SK-N-SH (cell line): ENCODE measurements around the gene DMD. TPM values are rescaled to one million over a fixed set of nuclear protein-coding genes. Genes with fewer than 3 reads are reported as not detected.

Experiments used
- CTCF ChIA-PET: fragments of 300-600, 350-600 bp; formaldehyde crosslinking; extraction: SDS; loops from one replicate; lab custom pipeline; 2021; lab: Yijun Ruan, JAX
- POLR2A ChIA-PET: fragments of 350-600 bp; sonication (Branson Sonifier 250); formaldehyde crosslinking; extraction: SDS; loops from one replicate; lab custom pipeline; 2020; ENCODE audit warnings: antibody characterized with exemption, inconsistent platforms; lab: Yijun Ruan, JAX
- DNase-seq: peaks from one replicate; pipeline ENCODE4 v3.0.0; 2012
- H2AFZ ChIP-seq: fragments of 200-600 bp; sonication (generic); 2 replicates; pipeline ENCODE4 v1.8.1; 2016; ENCODE audit warnings: antibody characterized with exemption, mild to moderate bottlenecking, low read depth
- H3F3A ChIP-seq: fragments of 200-600 bp; sonication (generic); replicated peaks from 2 replicates; pipeline ENCODE3; 2016; ENCODE audit warnings: antibody characterized with exemption, mild to moderate bottlenecking; ENCODE audit not compliant: insufficient read depth
- H3K27ac ChIP-seq, 2 experiments: fragments of 200-500 bp in 1 of 2; fragments of 200-600 bp in 1 of 2; sonication (Bioruptor generic) in 1 of 2; sonication (generic), shearing (Covaris generic) in 1 of 2; 2 replicates each; pipeline versions ENCODE4 v1.5.1 to v1.6.1; 2014 to 2016; ENCODE audit warnings: low read depth in 2 of 2, inconsistent platforms in 1 of 2, low read length in 1 of 2, mild to moderate bottlenecking in 1 of 2, mixed read lengths in 1 of 2
- H3K27me3 ChIP-seq: fragments of 200-600 bp; sonication (generic), shearing (Covaris generic); 2 replicates; pipeline ENCODE4 v1.6.1; 2016; ENCODE audit warnings: mixed run types; ENCODE audit not compliant: insufficient read depth
- H3K36me3 ChIP-seq, 2 experiments: fragments of 200-500 bp in 1 of 2; fragments of 200-600 bp in 1 of 2; sonication (Bioruptor generic) in 1 of 2; sonication (generic) in 1 of 2; replicated peaks in 1 of 2; 2 replicates each; pipeline versions ENCODE3 to v1.5.1; 2014 to 2016; ENCODE audit warnings: low read length in 1 of 2, mild to moderate bottlenecking in 1 of 2; ENCODE audit not compliant: insufficient read depth in 2 of 2, control insufficient read depth in 1 of 2
- H3K4me1 ChIP-seq, 2 experiments: fragments of 200-500 bp in 1 of 2; fragments of 200-600 bp in 1 of 2; sonication (Bioruptor generic) in 1 of 2; sonication (generic), shearing (Covaris generic) in 1 of 2; 2 replicates each; pipeline versions ENCODE4 v1.5.1 to v1.6.1; 2014 to 2016; ENCODE audit warnings: low read depth in 1 of 2, low read length in 1 of 2, mixed run types in 1 of 2; ENCODE audit not compliant: insufficient read depth in 2 of 2, control insufficient read depth in 1 of 2
- H3K4me2 ChIP-seq: fragments of 200-600 bp; sonication (generic), shearing (Covaris generic); 2 replicates; pipeline ENCODE4 v1.6.1; 2017; ENCODE audit warnings: mixed run types
- H3K4me3 ChIP-seq, 2 experiments: fragments of 200-500 bp in 1 of 2; fragments of 200-600 bp in 1 of 2; sonication (Bioruptor generic) in 1 of 2; sonication (generic), shearing (Covaris generic) in 1 of 2; 2 replicates each; pipeline versions ENCODE4 v1.5.1 to v1.8.1; 2014 to 2016; ENCODE audit warnings: low read depth in 2 of 2, inconsistent platforms in 1 of 2, low read length in 1 of 2, mild to moderate bottlenecking in 1 of 2, mixed read lengths in 1 of 2, moderate library complexity in 1 of 2
- H3K79me2 ChIP-seq: fragments of 200-600 bp; sonication (generic); 2 replicates; pipeline ENCODE4 v1.8.1; 2017; ENCODE audit warnings: mild to moderate bottlenecking; ENCODE audit not compliant: insufficient read depth
- H3K9ac ChIP-seq: fragments of 200-600 bp; sonication (generic); 2 replicates; pipeline ENCODE4 v1.6.1; 2017; ENCODE audit warnings: mixed run types
- H3K9me2 ChIP-seq: fragments of 200-600 bp; sonication (generic); 2 replicates; pipeline ENCODE4 v1.6.1; 2017; ENCODE audit warnings: mixed run types
- H3K9me3 ChIP-seq: fragments of 200-600 bp; sonication (generic); 2 replicates; pipeline ENCODE4 v1.6.1; 2017; ENCODE audit warnings: mixed run types, mild to moderate bottlenecking, moderate library complexity
- H4K20me1 ChIP-seq: fragments of 200-600 bp; sonication (generic); 2 replicates; pipeline ENCODE4 v1.6.1; 2017; ENCODE audit warnings: mild to moderate bottlenecking, mixed run types; ENCODE audit not compliant: insufficient read depth
- GABPA ChIP-seq: IDR thresholded peaks from 2 replicates; pipeline ENCODE4 v1.4.0; 2012; ENCODE audit warnings: low read depth, mild to moderate bottlenecking
- GATA2 ChIP-seq: sonication (generic); formaldehyde crosslinking; IDR thresholded peaks from 2 replicates; pipeline ENCODE4 v1.5.0; 2020; ENCODE audit warnings: mild to moderate bottlenecking, missing genetic modification reagents
- RAD21 ChIP-seq: IDR thresholded peaks from 2 replicates; pipeline ENCODE4 v1.6.1; 2012; ENCODE audit warnings: mild to moderate bottlenecking, low read length
- RFX5 ChIP-seq: IDR thresholded peaks from 2 replicates; pipeline ENCODE4 v1.6.1; 2012; ENCODE audit warnings: mild to moderate bottlenecking, improper control_type of control experiment, low read length
- RXRA ChIP-seq: IDR thresholded peaks from 2 replicates; pipeline ENCODE4 v1.4.0; 2012; ENCODE audit warnings: low read depth, mild to moderate bottlenecking, borderline replicate concordance
- SIN3A ChIP-seq: IDR thresholded peaks from 2 replicates; pipeline ENCODE4 v1.6.1; 2012; ENCODE audit warnings: low read depth, mild to moderate bottlenecking, low read length, moderate library complexity, borderline replicate concordance
- SMC3 ChIP-seq: IDR thresholded peaks from 2 replicates; pipeline ENCODE4 v1.6.1; 2012; ENCODE audit warnings: low read depth, low read length, improper control_type of control experiment
- TAF1 ChIP-seq: IDR thresholded peaks from 2 replicates; pipeline ENCODE4 v1.6.1; 2012; ENCODE audit warnings: low read depth, mild to moderate bottlenecking, low read length, moderate library complexity, borderline replicate concordance
- TEAD4 ChIP-seq: IDR thresholded peaks from 2 replicates; pipeline ENCODE4 v1.4.0; 2012; ENCODE audit warnings: mild to moderate bottlenecking, borderline replicate concordance; ENCODE audit not compliant: insufficient read depth
- WGBS: methylation state at CpG from one replicate; pipeline ENCODE4 v1.1.6; 2017; ENCODE audit warnings: low lambda C conversion rate; 5-methylcytosine and 5-hydroxymethylcytosine counted together
- polyA plus RNA-seq, 3 experiments: library from polyadenylated mRNA; depleted of rRNA; stranded (reverse); fragments of >200 nt; gene quantifications; 2 replicates each; pipeline ENCODE4 v1.2.3, GENCODE V29; 2012
- TF ChIP-seq, protein P1 (sequence below): IDR thresholded peaks from 2 replicates; pipeline ENCODE4 v1.6.1; 2012; ENCODE audit warnings: mild to moderate bottlenecking, low read depth, low read length, moderate library complexity
- TF ChIP-seq, protein P2 (sequence below): IDR thresholded peaks from 2 replicates; pipeline ENCODE4 v1.4.0; 2012; ENCODE audit warnings: low read depth
- TF ChIP-seq, protein P3 (sequence below): fragments of 150-350 bp; IDR thresholded peaks from 2 replicates; pipeline ENCODE4 v1.6.1; 2017; ENCODE audit warnings: antibody characterized with exemption, low read length, low read depth, borderline replicate concordance
- TF ChIP-seq, protein P4 (sequence below): IDR thresholded peaks from 2 replicates; pipeline ENCODE4 v1.4.0; 2012; ENCODE audit warnings: low read depth, borderline replicate concordance

DMD gene
- polyA plus RNA-seq, 1 of the 3 experiments (the other 2 are of a cell fraction) = 3.9 TPM

DNA sequence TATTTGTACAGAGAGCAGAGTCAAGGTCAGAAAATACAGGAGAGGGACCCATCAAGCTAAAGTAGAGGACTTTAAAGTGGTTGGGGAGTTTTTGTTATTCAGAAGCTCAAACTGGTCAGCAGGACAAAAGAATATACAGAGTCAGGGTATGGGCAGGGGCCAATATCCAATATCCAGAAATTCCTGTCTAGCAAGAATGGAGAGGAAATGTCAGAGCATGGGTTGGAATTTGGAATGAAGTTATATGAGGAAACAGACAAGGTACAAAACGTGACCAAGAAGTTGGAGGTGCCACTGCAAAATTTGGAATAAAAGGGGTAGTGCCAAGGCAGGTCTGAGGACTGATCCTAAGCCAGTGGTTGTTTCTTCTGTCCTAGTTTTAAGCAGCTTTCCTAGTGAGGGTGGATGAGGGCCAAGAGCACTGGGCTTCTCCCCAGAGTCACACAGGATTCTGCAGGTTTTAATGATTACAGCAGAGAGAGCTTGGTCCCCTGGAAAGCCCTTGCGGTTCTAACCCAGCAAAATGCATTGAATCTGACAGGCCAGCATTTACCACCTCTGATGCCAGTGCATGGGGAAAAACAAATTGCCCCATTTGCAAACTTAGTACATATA lies 1834.8 kb downstream of the DMD start:
- Histone ChIP-seq H3K9me3 (no peaks in the 10 kb centered on the region), H3K9me2 (no peaks in the 10 kb centered on the region), H3K9ac (no peak overlapping the region), H3K4me1 (no peaks in the 10 kb centered on the region), H3K4me2 (no peak overlapping the region), H3K36me3 (no peaks in the 10 kb centered on the region), H3K27me3 (no peaks in the 10 kb centered on the region), H4K20me1 (no peaks in the 10 kb centered on the region), H3K4me3 (no peak overlapping the region), H3K27ac (no peak overlapping the region), H2AFZ (no peak overlapping the region), H3K79me2 (no peaks in the 10 kb centered on the region), H3F3A (no peaks in the 10 kb centered on the region)
- ChIA-PET POLR2A (no interaction called here), CTCF (no interaction called here)
- TF ChIP-seq SIN3A = no peak
- TF ChIP-seq, protein P1, sequence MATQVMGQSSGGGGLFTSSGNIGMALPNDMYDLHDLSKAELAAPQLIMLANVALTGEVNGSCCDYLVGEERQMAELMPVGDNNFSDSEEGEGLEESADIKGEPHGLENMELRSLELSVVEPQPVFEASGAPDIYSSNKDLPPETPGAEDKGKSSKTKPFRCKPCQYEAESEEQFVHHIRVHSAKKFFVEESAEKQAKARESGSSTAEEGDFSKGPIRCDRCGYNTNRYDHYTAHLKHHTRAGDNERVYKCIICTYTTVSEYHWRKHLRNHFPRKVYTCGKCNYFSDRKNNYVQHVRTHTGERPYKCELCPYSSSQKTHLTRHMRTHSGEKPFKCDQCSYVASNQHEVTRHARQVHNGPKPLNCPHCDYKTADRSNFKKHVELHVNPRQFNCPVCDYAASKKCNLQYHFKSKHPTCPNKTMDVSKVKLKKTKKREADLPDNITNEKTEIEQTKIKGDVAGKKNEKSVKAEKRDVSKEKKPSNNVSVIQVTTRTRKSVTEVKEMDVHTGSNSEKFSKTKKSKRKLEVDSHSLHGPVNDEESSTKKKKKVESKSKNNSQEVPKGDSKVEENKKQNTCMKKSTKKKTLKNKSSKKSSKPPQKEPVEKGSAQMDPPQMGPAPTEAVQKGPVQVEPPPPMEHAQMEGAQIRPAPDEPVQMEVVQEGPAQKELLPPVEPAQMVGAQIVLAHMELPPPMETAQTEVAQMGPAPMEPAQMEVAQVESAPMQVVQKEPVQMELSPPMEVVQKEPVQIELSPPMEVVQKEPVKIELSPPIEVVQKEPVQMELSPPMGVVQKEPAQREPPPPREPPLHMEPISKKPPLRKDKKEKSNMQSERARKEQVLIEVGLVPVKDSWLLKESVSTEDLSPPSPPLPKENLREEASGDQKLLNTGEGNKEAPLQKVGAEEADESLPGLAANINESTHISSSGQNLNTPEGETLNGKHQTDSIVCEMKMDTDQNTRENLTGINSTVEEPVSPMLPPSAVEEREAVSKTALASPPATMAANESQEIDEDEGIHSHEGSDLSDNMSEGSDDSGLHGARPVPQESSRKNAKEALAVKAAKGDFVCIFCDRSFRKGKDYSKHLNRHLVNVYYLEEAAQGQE = no peak
- no peak for TF ChIP-seq SMC3
- TF ChIP-seq RXRA = no peak
- TF ChIP-seq, protein P2, sequence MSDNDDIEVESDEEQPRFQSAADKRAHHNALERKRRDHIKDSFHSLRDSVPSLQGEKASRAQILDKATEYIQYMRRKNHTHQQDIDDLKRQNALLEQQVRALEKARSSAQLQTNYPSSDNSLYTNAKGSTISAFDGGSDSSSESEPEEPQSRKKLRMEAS = no peak
- no peak for TF ChIP-seq RAD21
- TF ChIP-seq GABPA = no peak
- TF ChIP-seq, protein P3, sequence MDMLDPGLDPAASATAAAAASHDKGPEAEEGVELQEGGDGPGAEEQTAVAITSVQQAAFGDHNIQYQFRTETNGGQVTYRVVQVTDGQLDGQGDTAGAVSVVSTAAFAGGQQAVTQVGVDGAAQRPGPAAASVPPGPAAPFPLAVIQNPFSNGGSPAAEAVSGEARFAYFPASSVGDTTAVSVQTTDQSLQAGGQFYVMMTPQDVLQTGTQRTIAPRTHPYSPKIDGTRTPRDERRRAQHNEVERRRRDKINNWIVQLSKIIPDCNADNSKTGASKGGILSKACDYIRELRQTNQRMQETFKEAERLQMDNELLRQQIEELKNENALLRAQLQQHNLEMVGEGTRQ = no peak
- no peak for TF ChIP-seq TAF1
- TF ChIP-seq TEAD4 = no peak
- TF ChIP-seq RFX5 = no peak
- TF ChIP-seq GATA2 (CRISPR knock-in tag) = no peak
- TF ChIP-seq, protein P4, sequence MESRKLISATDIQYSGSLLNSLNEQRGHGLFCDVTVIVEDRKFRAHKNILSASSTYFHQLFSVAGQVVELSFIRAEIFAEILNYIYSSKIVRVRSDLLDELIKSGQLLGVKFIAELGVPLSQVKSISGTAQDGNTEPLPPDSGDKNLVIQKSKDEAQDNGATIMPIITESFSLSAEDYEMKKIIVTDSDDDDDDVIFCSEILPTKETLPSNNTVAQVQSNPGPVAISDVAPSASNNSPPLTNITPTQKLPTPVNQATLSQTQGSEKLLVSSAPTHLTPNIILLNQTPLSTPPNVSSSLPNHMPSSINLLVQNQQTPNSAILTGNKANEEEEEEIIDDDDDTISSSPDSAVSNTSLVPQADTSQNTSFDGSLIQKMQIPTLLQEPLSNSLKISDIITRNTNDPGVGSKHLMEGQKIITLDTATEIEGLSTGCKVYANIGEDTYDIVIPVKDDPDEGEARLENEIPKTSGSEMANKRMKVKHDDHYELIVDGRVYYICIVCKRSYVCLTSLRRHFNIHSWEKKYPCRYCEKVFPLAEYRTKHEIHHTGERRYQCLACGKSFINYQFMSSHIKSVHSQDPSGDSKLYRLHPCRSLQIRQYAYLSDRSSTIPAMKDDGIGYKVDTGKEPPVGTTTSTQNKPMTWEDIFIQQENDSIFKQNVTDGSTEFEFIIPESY = no peak
- 28% methylated on average over 2 of the region's 2 CpGs for WGBS
- DNase-seq = no peak
